Measurements from ENCODE around the gene STX18.

Gene STX18

DNA sequence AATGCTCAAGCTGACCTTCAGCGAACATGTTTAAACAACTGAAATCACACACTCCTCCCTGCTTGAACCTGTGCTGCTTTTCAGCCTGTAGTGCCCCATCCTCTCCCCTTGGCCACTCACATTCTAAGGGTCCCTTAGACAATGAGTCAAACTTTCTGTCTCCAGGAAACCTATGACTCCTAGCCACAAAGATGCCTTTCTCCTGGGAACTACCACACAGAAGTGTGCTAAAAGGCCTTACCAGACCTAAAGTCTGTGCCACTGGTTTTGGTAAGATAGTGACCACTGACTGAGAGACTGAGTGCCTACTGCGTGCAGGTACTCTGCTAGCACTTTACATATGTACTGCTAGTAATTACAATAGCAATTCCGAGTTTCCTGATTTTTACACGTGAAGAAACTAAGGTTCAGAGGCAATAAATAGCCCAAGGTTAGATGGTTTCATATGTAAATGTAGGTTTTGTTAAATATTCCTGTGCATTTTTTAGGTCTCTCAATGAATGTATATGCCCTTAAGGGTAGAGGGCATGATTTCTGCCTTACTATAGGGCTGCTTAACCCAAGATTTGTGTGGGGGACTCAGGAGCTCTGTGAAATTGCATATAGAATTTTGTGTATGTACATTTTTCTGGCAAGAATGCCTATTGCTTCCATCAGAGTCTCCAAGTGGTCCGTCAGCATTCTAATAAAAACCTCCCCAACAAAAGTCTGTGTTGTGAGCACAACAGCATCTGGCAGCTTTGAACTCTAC is 83.9 kb downstream of the STX18 start:
- H3K9me3 Mint-ChIP-seq = no peaks in the 10 kb centered on the region
- no peak overlapping the region for H3K4me3 Mint-ChIP-seq
- peaks cover 14% of the 10 kb centered on the region for H3K4me1 Mint-ChIP-seq
- H3K27ac Mint-ChIP-seq = no peak overlapping the region
- H3K36me3 Mint-ChIP-seq = peaks cover 11% of the 10 kb centered on the region
- no peaks in the 10 kb centered on the region for H3K27me3 Mint-ChIP-seq

DNA sequence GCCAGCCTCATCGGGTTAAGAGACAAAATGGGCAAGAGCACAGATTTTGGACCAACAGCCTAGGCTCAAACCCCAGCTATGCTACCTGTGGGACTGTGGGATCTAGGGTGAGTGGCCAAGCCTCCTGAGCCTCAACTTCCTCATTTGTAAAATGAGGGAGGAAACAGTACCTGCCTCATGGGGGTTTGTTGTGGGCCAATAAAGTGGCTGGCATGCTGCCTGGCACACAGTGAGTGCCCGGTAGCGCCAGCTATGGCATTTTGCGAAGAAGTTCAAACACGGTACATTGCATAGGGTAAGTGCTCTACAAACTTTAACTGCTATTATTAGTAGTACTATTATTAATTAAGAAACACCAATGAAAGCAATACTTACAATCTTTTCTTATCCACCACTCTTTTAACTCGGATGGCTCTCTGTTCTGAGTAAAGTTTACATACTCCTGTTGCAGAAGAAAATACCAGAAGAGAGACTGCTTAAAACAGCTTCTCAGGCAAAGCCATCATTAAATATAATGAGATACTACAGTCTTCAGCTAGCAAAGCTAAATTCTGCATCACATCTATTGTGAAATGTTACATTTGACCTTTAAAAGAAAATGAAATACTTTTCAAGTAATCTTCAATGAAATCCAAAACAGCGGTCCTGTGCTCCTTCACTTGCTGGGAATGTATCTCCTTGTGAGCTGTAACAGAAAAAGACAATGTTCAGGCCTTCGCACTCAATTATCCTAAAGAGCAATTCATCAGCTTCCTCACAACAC is 84.9 kb downstream of the STX18 start:
- H3K27me3 Mint-ChIP-seq = no peaks in the 10 kb centered on the region
- peaks cover 15% of the 10 kb centered on the region for H3K36me3 Mint-ChIP-seq
- peaks cover 4% of the 10 kb centered on the region for H3K4me1 Mint-ChIP-seq
- no peak overlapping the region for H3K4me3 Mint-ChIP-seq
- no peak overlapping the region for H3K27ac Mint-ChIP-seq
- H3K9me3 Mint-ChIP-seq = no peaks in the 10 kb centered on the region

DNA sequence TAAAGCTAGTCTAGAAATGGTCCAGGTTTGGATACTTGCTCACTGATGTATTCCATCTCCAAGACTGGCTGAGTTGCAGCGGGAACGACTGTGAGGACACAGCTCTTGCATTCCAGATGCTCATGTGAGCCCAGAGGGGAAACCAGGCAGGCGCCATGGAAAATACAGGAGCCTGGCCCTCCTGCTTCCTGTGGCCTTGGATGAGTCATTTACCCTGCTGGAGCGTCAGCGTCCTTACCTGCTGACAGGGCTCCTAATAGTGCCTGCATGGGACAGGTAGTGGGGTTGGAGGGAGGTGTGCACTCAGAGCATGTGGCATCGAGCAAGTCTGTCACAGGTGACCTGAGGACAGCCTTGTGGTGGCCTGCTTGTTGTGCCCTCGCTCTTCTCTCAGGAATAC is 85.5 kb downstream of the STX18 start:
- no peaks in the 10 kb centered on the region for H3K27me3 Mint-ChIP-seq
- H3K9me3 Mint-ChIP-seq = no peaks in the 10 kb centered on the region
- H3K4me1 Mint-ChIP-seq = no peaks in the 10 kb centered on the region
- H3K36me3 Mint-ChIP-seq = peaks cover 15% of the 10 kb centered on the region
- no peak overlapping the region for H3K27ac Mint-ChIP-seq
- H3K4me3 Mint-ChIP-seq = no peak overlapping the region

DNA sequence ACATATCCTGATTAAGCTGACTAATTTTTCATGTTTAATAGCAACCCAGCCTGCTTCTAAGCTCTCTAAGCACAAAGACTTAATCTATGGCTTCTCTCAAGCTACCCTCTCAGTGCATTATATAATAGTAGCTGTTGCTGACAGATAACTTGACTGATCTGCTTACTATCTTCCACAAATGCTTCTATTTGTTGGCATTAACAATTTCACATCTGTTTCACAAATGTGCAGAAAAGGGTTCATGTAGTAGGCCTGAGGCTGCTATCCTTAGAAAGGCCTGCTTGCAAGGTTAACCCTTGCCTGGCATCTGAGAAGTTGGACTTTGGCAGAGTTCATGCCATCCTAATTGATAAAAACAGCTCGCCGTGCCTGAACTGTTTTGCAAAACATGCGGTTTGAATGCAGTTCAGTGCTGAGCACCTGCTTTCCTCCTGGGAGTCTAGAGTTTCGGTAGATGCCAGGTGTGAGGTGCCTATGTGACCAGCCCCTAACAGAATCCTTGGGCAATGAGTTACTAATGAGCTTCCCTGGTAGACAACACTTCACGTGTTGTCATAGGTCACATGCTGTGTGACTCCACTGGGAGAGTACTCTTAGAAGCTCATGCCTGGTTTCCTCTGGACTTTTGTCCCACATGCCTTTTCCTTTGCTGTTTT is 86.5 kb downstream of the STX18 start:
- Mint-ChIP-seq H3K27ac (no peak overlapping the region), H3K36me3 (peaks cover 15% of the 10 kb centered on the region), H3K9me3 (no peaks in the 10 kb centered on the region), H3K4me1 (no peaks in the 10 kb centered on the region), H3K4me3 (no peak overlapping the region), H3K27me3 (no peaks in the 10 kb centered on the region)

DNA sequence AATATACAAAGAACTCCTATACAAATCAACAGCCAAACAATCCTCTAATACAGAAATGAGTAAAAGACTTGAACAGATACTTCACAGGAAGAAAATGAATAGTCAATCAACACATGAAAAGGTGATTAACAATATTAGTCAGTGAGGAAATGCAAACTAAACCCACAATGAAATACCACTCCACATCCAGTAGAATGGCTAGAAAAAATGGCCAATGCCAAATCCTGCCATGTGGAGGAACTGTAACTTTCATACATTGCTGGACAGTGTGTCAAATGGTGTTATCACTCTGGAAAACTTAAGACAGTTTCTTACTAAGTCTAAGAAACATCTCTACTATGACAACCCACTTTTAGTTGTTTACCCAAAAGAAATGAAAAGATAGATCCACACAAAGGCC is 95.4 kb downstream of the STX18 start:
- no peak overlapping the region for H3K27ac Mint-ChIP-seq

DNA sequence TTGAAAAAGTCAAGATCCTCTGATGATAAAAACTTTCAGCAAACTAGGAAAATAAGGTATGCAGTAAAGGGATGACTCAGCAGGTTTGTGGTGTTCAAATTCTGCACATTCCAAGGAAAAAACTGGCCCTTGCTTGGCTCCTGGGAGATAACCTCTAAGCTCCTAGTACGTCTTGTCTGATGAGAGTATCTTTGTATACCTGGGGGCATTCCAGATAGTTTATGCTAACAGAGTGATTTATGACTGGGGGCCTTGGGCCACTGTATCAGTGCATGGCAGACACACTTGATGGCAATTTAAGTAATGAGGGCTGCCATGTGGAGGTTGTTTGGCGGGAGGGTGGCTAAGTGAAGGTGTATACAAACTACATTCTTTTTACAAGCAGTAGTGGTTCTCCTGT is 98.0 kb downstream of the STX18 start:
- H3K36me3 Mint-ChIP-seq = peaks cover 2% of the 10 kb centered on the region
- no peak overlapping the region for H3K27ac Mint-ChIP-seq
- H3K4me1 Mint-ChIP-seq = no peaks in the 10 kb centered on the region
- no peaks in the 10 kb centered on the region for H3K9me3 Mint-ChIP-seq
- no peaks in the 10 kb centered on the region for H3K27me3 Mint-ChIP-seq
- H3K4me3 Mint-ChIP-seq = no peak overlapping the region

More for the DNA sequence above, 95.4 kb downstream of the STX18 start:
- H3K4me3 Mint-ChIP-seq = no peak overlapping the region
- peaks cover 4% of the 10 kb centered on the region for H3K36me3 Mint-ChIP-seq
- no peaks in the 10 kb centered on the region for H3K27me3 Mint-ChIP-seq
- no peaks in the 10 kb centered on the region for H3K4me1 Mint-ChIP-seq
- H3K9me3 Mint-ChIP-seq = no peaks in the 10 kb centered on the region

DNA sequence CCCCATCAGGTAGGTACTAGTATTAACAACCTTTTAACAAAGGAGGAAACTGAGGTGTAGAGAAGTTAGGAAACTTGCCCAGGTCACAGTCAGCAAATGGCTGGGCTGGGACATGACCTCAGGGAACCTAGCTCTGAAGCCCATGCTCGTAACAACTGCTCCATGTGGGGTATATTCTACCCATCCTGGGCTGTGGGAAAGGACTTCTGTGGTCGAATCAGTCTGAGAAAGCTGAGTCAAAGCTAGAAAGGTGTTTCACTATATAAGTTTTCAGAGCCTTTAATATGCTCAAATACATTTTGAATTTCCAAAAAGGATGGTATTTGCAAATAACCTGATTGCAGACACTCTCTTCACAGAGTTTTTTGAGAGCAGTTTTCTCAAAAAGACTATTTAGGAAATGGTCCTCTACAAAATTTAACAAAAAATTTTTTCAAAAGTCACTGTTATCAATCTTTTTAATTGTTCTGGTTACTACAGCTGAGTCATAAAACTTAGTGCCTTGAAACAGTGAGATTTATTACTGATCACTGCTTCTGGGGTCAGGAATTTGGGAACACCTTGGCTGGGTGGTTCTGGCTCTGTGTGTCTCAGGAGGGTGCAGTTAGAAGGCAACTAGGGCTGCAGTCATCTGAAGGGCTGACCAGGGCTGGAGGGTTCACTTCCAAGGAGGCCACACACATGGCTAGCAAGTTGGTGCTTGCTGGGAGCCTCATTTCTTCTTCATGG is 101.4 kb downstream of the STX18 start:
- peaks cover 6% of the 10 kb centered on the region for H3K36me3 Mint-ChIP-seq
- H3K9me3 Mint-ChIP-seq = no peaks in the 10 kb centered on the region
- H3K4me3 Mint-ChIP-seq = no peak overlapping the region
- no peaks in the 10 kb centered on the region for H3K27me3 Mint-ChIP-seq
- H3K27ac Mint-ChIP-seq = no peak overlapping the region
- H3K4me1 Mint-ChIP-seq = no peaks in the 10 kb centered on the region

DNA sequence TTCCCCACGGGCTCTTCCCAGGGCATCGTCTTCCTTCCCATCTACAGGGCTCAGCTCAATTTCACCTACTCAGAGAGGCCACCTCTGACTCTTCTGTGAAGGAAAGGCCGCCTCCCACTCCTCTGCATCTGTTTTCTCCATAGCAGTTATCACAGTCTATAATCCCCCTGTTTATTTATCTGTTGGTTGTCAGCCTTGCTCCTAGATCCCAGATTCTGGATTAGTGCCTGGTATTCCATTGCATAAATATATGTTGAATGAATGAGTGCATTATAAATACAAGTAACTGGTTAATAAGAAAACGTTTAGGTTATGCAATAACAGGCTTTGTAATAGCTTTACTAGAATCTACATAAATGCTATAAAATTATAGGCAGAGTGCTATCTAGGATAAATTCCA is 102.1 kb downstream of the STX18 start:
- H3K4me3 Mint-ChIP-seq = no peak overlapping the region
- H3K4me1 Mint-ChIP-seq = no peaks in the 10 kb centered on the region
- no peak overlapping the region for H3K27ac Mint-ChIP-seq
- H3K9me3 Mint-ChIP-seq = no peaks in the 10 kb centered on the region
- peaks cover 6% of the 10 kb centered on the region for H3K36me3 Mint-ChIP-seq
- H3K27me3 Mint-ChIP-seq = no peaks in the 10 kb centered on the region

DNA sequence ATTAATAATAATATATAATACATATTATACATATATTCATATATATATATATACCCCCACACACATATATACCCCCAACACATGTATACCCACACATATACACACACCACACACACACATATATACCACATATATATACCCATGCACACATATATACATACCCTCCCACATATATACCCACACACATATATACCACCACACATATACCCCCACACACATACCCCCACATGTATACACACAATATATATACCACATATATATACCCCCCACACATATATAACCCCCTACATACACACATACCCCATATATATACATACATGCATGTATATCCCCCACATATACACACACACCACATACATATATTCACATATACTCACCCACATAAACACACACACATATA is 103.0 kb downstream of the STX18 start:
- Mint-ChIP-seq H3K27ac (no peak overlapping the region), H3K4me1 (no peaks in the 10 kb centered on the region), H3K27me3 (no peaks in the 10 kb centered on the region), H3K9me3 (no peaks in the 10 kb centered on the region), H3K4me3 (no peak overlapping the region), H3K36me3 (peaks cover 6% of the 10 kb centered on the region)

DNA sequence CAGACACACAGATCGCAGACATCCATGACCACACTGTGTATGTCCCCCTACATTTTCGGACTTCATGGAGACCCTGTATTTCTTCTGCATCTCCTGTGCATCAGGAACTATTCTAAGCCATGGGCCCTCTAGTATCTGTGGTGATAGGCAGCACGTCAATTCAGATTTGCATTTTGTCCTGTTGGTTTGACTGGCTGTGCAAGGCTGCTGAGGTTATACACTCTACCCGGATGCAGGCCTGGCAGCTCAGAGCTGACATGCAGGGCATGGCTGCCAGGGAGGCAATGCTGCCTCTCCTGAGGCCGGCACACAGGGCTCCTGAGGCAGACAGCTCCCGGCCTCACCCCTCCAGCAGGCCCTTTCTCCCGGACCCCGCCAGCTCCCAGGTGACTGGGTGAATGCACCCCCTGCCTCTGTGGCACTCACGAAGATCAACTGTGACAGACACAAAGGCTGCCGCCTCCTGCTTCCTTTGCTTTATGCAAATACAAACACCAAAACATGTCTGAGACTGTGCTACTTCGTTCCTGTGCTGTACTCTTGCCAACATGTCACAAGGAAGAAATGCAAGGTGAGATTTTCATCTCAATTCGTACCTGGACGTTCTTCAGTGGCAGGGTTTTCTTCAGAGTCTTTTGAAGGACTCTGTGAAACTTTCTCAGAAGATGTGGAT is 103.9 kb downstream of the STX18 start:
- Mint-ChIP-seq H3K4me3 (no peak overlapping the region), H3K27ac (no peak overlapping the region), H3K9me3 (no peaks in the 10 kb centered on the region), H3K4me1 (no peaks in the 10 kb centered on the region), H3K27me3 (no peaks in the 10 kb centered on the region), H3K36me3 (peaks cover 7% of the 10 kb centered on the region)

DNA sequence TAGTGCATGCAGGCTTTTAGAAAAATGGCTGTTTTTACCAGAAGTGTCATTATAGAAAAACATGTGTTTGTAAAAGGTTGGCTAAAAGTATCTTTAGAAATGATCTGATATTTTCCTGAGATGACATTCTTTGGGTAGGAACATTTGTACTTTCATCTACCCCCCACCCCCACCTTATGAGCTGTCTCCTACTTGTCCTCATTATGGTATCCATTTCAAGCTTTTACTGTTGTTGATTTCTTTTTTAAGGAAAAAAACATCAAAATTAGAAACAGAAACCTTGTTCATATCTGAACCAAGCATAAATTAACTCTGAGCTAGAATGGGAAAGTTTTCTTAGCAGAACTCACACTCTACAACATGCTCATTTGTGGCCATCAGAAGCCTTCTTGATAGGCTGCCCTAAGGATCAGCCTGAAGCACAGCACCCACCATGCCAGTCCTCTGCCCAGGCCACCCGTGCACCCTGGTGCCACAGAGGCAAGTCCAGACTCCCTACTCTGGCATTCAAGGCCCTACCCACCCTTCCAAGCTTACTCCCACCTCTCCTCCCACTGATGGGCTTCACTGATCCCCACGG is 105.5 kb downstream of the STX18 start:
- H3K27me3 Mint-ChIP-seq = no peaks in the 10 kb centered on the region
- H3K4me3 Mint-ChIP-seq = no peak overlapping the region
- no peaks in the 10 kb centered on the region for H3K4me1 Mint-ChIP-seq
- H3K9me3 Mint-ChIP-seq = no peaks in the 10 kb centered on the region
- no peak overlapping the region for H3K27ac Mint-ChIP-seq
- H3K36me3 Mint-ChIP-seq = peaks cover 6% of the 10 kb centered on the region

DNA sequence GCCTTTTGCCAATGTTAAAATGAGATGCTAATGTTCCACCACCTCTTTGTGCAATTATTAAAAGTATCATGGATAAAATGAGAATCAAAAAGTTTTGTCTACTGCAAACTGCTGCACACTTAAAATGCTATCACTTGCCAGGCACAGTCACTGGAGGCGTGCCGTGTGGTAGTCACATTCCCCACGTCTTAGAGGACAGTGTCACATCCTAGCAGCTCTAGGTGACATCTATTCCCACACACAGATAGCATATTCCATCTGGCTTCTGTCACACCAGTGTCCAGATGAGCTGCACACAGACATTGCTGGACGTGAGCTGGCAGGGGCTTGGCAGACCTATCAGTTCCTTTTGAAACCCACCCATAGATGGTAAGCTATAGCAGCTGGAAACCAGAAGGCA is 107.9 kb downstream of the STX18 start:
- Mint-ChIP-seq H3K4me3 (no peak overlapping the region), H3K4me1 (no peaks in the 10 kb centered on the region), H3K9me3 (no peaks in the 10 kb centered on the region), H3K36me3 (peaks cover 6% of the 10 kb centered on the region), H3K27ac (no peak overlapping the region), H3K27me3 (no peaks in the 10 kb centered on the region)

DNA sequence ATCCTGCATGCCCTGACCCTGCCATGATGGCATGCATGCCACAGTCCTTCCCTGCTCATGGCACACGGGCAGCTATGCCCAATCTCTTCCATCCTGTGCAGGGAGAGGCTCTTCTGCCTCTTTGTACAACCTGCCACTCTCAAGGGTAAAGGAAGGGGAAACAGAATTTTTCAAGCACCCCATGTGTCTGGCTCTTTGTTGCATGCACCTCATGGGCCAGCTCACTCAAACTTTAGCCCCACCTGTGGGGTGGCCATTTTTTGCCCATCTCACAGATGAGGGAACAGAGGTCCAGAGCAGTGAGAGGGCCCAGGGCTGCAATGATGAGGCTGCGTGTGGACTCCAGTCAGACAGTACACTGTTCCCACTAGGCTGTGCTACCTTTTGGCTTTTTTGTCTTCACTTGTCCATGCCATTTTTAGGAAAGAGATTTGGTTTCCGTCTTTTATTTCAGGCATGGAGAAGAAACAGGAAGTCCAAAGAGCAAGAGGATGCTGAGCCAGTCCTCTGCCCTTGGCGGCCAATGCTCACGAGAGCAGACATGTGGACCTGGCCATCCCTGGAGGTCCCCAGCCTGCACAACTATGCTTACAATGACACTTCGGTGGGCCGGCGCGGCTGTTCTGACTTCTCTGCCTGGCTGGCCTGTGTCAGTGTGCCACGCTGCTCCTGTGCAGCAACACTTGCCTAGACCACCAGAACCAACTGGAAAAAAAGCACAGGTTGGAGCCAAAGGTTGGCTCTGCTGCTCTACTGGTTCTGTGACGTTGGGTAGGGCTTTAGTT is 109.3 kb downstream of the STX18 start:
- Mint-ChIP-seq H3K27ac (no peak overlapping the region), H3K4me1 (no peaks in the 10 kb centered on the region), H3K9me3 (no peaks in the 10 kb centered on the region)

DNA sequence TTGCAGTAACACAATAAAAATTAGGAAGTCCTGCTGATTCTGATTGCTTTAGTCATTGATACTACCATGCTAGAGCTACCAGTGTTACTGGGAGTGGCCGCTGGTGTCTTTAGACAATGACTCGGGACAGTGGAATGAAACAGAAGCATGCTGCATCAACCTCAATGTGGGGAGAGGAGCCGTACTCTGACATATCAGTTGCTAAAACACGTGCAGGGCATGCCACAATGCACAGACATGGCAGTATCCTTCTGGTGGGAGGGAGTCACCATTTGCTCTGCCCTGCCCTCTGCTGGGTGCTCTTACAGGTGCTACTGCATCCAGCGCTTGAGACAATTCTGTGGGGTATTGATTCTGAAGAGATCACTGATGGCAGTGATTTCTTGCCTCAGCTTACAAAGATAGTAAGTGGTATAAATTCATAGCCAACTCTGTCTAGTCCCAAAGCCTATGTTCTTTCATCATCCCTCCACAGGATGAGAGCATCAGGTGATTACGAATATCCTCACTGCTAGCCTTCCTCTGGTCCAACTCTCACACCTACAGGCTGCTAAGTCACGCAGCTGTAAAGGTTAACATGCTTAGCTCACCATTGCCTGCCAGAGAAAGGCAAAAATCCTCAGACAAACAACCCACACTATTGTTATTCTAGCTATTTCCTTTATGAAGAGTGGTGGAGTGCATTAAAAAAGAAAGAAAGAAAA is 111.2 kb downstream of the STX18 start:
- no peaks in the 10 kb centered on the region for H3K9me3 Mint-ChIP-seq
- no peak overlapping the region for H3K27ac Mint-ChIP-seq
- H3K36me3 Mint-ChIP-seq = peaks cover 3% of the 10 kb centered on the region
- no peak overlapping the region for H3K4me3 Mint-ChIP-seq
- H3K27me3 Mint-ChIP-seq = no peaks in the 10 kb centered on the region
- H3K4me1 Mint-ChIP-seq = no peaks in the 10 kb centered on the region

More for the DNA sequence above, 109.3 kb downstream of the STX18 start:
- Mint-ChIP-seq H3K4me3 (no peak overlapping the region), H3K36me3 (peaks cover 6% of the 10 kb centered on the region), H3K27me3 (no peaks in the 10 kb centered on the region)

All from activated naive CD4-positive, alpha-beta T cell treated with anti-CD3 and anti-CD28 coated beads, Interleukin-2, amount 50 U/mL, for 24 hours (primary cell).